Activated effector memory CD4-positive, alpha-beta T cell treated with Interleukin-2 at 50 U/mL for 16 hours (primary cell): ENCODE measurements around the gene KCNG3.

ENCODE experiments used
- DNase-seq: peaks from one replicate; pipeline ENCODE4 v3.0.0-alpha.2; 2020

The KCNG3 gene, protein sequence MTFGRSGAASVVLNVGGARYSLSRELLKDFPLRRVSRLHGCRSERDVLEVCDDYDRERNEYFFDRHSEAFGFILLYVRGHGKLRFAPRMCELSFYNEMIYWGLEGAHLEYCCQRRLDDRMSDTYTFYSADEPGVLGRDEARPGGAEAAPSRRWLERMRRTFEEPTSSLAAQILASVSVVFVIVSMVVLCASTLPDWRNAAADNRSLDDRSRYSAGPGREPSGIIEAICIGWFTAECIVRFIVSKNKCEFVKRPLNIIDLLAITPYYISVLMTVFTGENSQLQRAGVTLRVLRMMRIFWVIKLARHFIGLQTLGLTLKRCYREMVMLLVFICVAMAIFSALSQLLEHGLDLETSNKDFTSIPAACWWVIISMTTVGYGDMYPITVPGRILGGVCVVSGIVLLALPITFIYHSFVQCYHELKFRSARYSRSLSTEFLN

DNA sequence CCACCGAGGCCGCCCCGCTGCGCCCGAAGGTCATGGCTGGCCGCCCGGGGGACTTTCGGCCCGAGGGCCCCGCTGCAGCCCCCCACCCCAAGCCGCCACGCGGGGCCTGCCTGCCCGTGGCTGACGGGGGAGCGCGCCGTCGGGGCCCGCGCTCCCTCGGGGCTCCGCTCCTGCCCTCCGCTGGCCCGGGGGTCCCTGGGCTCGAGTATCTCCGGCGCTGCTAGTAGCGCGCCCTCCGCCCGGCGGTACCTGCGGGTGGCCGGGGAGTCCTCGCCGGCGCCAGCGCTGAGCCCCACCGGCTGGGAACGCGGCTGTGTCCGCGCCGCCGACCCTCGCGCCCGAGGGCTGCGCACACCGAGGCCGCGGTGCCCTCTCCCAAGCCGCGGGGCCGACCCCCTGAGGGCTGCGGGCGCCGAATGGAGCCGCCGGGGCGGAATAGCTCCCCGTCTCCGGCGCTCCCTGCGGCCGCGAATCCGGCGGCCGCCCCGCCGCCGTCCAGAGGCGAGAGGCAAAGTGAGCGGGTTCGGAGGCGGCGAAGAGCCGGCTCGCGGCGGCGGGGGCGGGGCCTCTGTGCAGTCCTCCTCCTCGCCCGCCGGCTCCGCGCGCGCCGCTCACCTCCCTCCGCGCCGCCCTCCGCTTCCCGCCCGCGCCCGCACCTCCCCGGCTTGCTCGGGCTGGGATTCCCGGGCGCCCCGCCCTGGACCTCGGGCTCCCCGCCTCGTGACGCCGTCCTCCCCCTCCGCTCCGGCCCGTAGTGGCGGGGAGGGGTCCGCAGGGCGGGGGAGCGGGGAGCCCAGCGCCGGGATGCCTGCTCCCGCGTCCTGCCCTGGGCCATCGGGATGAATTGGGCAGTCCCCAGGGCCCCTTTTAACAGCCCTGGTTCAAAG, at the start of gene KCNG3:
Gene KCNG3 (minus strand): TSS at position 515 of the 887 bp plus-strand sequence. CDS start 481 bp downstream, at position 34.
- DNase-seq, result peak; percentile 36

DNA sequence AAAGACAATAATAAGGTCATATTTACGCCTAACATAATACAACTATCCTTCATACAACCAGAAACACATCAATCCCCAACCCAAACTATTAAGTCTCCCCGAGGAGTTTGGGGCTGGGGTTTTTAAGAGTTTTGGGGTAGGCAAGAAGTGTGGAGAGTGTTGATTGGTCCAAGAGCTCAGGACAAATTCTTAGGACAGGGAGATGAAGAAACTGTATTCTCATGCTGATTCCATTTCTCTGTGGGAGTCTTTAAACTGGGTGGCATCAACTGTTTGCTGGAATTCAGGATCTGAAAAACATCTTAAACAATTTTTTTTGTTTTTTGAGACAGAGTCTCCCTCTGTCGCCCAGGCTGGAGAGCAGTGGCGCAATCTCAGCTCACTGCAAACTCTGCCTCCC, 49.1 kb upstream of the KCNG3 start:
- no peak for DNase-seq

DNA sequence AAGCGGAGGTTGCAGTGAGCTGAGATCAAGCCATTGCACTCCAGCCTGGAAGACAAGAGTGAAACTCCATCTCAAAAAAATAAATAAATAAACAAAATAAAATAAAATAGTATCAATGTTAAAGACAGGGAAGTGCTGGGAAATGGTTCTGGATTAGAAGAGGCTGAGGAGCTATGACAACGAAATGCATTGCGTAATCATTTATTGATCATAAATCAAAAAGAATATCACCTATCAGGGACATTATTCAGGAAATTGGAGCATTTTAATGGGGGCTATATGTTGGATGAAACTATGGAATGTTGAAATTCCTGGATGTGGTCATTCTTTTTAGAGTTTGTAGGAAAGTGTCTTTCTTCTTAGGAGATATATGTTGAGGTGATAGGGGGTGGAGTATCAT, 43.7 kb upstream of the KCNG3 start:
- no peak for DNase-seq

DNA sequence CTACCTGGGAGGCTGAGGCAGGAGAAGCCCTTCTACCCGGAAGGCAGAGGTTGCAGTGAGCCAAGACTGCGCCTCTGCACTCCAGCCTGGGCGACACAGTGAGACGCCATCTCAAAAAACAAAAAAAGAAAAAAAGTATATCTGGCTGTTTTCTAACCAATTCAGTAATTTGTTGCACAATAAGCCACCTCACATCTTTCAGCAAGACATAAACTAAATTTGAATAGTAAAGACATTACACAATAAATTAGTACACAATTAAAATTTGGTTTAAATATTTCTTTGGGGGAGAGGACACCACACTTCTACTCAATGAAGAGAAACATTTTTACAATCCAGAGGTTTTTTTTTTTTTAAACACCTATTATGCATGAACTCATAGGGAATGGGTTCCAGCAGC, 38.6 kb upstream of the KCNG3 start:
- DNase-seq, result no peak

DNA sequence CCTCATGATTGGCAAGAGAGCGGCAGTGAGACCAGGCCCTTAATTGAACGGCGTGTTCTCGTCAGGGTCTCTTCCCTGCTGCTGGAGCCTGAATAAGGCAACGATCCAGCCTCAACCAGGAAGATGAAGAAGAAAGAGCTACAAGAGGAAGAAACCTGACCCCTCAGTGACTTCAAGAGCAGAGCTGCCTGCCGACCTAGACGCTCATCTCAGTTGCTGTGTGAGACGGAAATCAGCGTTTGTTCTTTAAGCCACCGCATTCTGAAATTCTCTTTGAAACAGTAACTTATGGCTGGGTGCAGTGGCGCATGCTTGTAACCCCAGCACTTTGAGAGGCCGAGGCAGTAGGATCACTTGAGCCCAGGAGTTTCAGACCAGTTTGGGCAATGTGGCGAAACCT, 29.6 kb upstream of the KCNG3 start:
- DNase-seq, result no peak

DNA sequence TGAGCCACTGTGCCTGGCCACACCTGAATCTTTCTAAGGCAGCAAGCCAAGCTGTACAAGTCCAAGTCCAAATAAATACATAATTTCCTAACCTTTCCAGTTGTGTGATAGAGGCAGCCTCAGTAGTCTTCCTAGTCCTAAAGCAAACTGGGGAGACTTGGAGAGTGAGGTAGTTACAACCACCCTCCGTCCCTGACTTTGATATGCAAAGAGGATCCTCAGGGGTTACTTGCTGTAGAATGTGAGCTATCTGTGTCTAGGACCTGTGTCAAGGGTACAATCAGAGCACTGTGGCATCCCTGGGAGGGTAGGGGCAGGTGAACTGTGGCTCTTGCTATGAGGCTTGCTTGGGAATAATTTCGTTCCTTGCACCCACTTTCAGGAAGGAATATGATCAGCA, 28.3 kb upstream of the KCNG3 start:
- no peak for DNase-seq

DNA sequence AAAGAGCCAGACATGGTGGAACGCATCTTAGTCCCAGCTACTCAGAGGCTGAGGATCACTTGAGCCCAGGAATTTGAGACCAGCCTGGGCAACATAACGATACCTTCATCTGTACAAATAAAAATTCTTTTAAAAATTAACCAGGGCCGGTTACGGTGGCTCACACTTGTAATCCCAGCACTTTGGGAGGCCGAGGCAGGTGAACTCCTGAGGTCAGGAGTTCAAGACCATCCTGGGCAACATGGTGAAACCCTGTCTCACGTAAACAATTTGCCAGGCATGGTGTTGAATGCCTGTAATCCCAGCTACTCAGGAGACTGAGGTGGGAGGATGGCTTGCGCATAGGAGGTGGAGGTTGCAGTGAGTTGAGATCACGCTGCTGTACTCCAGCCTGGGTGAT, 25.8 kb upstream of the KCNG3 start:
- no peak for DNase-seq

DNA sequence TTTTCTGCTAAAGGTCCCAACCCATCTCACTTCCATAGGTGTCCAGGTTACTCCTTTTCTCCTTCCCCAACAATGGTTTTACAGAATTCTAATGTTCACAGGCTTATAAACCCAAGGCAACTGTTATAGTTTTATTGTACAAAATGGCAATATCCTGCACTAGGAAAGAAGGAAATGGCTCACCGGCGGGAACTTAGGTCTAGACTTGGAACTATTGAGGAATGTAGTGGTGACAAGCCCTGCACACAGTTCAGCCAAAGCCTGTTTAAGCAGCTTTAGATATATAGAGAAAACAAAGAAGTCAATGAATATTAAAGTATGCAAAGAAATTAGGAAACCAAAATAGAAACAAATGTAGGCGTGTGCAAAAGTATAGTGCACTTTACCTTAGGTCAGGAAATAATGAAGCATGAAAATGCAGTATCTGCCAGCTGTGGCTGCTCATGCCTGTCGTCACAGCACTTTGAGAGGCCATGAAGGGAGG, 22.7 kb upstream of the KCNG3 start:
- DNase-seq, result no peak

DNA sequence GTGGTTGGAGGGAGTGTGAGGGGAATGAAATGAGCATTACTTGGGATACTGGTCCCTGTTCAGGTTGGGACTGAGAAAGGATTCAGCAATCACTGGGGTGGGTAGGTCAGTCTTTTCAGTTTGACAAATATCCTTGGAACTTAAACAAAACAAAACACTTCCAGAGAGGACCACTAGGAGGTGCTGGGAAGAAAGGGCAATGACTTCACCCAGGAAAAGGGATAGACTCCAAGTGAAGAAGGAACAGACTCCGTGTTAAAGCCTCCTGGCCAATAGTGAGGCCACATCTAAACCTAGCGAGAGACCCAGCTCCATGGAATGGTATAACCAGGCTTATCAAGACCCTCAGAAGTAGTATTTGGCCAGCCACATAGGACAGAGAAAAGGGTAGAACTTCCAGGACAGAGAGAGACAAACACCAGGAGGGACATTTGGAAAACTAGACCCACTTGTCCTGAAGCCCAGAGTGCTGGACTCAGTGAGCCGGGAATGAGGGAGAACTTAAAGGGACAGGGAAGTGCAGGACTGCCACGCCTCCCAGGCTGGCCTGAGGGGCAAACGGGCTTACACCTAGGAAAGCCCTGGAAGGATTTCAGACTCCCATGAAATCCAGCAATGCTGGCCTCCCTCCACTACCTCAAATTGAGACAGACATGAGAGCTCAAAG, 19.6 kb upstream of the KCNG3 start:
- no peak for DNase-seq

DNA sequence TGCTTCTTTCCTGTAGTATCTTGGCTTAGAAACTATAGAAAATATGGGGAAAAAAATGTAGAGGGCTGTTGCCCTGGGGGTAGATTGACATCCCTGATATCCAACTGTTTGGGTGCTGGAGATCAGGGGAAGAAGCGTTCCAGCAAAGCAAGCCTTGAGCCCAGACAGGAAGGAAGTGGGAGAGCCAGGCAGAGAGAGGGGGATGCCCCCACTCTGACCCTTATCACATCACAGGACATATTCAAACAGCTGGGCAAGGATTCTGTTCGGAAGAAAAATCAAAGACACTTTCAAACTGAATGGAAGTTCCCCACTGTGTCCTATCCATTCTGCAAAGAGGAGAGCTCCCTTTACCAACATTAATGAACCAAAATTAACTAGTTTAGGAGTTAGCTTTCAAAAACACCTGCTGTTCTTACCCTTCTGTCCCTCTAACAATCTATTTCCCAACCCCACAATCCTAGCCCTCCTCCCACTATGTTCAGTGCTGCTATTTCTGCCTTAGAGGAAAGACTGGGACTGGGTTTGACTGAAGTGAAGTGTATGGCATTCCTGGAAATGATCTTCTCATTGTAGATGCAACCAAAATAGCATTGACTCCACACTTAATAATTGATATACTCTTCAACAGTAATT, 16.9 kb upstream of the KCNG3 start:
- no peak for DNase-seq

DNA sequence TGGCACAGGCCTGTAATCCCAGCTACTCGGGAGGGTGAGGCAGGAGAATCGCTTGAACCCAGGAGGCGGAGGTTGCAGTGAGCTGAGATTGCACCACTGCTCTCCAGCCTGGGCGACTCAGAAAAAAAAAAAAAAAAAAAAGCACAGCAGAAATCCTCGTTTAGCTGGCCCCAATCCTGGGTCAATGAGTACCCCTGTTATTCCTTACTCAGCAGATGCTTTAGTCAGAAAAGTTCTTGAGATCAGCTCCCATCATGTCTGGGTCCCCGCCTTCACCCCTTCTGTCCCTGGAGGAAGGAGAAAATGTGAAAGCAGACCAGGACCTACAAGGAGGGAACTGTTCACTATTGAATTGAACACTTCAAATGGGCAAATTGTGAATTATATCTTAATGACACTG, 16.4 kb upstream of the KCNG3 start:
- DNase-seq, result no peak

DNA sequence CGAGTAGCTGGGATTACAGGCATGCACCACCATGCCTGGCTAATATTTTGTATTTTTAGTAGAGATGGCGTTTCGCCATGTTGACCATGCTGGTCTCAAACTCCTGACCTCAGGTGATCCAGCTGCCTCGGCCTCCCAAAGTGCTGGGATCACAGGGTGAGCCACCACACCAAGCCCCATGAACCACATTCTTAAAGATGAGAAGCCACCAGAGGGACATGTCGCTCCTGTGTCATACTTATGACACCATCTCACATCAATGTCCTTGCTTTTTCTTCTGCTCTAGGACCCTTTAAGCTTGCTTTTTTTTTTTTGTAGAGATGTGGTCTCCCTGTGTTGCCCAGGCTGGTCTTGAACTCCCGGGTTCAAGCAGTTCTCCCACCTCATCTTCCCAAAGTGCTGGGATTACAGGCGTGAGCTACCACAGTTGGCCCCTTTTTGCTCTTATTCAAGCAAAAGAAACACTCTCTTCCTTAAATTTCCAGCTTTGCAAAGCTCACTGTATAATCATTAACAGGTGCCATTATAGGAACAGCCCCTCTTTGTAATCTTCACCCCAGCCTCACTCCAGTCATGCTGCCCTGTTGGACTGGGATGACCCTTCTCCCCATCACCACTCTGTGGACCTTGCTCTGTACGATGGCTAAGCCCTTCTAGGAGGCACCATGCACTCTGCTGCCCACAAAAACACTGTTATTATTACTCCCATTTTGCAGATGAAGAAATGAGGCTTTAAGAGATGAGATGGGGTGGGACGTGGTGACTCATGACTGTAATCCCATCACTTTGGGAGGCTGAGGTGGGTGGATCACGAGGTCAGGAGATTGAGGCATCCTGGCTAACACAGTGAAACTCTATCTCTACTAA, 10.8 kb upstream of the KCNG3 start:
- no peak for DNase-seq

DNA sequence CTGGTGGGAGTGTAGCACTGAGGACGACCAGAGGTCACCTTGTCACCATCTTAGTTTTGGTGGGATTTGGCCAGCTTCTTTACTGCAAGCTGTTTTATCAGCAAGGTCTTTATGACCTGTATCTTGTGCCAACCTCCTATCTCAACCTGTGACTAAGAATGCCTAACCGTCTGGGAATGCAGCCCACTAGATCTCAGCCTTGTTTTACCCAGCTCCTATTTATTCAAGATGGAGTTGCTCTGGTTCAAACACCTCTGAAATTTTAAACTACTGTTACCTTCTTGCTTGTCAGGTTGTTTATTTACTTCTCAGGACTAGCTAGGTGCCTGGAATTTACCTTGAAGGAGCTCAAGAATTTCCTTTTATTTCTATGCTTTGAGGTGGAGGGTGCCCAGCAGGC, 9.5 kb upstream of the KCNG3 start:
- no peak for DNase-seq

DNA sequence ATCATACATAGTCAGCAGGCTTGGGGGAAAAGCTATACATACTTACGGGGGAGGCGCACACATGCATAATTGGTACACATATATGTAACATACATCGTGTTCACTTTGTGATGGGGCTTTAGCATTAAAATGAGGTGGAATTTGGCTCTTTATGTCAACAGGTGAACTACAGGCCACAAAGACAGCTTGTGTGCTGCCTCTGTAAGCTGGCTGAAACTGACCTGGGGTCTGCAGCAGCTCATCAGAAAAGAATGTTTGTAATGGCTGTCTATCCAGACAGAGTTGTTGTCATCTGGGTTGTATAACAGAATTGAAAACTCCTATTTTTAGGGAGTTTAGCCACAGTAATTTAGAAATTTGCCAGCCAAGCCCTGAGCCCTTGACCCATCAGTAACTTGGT, 4.7 kb upstream of the KCNG3 start:
- no peak for DNase-seq

DNA sequence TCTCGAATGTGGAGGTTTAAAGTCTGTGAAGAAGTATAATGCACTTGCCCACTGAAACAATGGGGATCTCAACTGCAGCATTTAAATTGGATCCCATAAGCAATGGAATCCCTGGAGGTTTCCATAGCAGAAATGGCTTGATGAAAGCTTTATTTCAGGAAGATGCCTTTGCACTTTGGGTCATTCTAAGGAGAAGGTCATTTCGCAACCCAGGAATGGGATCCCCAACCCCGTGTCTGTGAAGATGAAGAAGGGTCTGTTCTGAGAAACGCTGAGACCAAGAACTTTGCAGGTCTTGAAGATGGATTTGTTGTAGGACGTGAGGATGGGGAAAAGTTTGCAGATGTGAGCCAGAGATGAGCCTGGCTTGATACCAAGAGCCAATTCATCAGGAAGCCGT, 1.8 kb upstream of the KCNG3 start:
- DNase-seq, result no peak

DNA sequence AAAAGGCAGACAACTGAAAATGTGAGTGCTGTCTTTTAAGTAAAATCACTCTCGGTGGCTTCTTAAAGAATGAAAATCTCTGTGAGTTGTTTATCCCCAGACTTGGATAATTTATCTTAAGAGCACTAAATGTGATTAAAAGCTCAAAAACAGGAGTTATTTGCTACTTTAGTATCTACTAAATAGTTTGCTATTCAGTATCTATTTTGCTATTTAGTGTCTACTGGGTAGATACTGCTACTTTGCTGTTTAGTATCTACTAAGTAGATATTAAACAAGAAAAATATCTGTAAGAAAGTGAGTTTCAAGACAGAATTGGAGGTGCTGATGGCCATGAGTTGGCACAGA, 1.4 kb upstream of the KCNG3 start:
- DNase-seq, result no peak

DNA sequence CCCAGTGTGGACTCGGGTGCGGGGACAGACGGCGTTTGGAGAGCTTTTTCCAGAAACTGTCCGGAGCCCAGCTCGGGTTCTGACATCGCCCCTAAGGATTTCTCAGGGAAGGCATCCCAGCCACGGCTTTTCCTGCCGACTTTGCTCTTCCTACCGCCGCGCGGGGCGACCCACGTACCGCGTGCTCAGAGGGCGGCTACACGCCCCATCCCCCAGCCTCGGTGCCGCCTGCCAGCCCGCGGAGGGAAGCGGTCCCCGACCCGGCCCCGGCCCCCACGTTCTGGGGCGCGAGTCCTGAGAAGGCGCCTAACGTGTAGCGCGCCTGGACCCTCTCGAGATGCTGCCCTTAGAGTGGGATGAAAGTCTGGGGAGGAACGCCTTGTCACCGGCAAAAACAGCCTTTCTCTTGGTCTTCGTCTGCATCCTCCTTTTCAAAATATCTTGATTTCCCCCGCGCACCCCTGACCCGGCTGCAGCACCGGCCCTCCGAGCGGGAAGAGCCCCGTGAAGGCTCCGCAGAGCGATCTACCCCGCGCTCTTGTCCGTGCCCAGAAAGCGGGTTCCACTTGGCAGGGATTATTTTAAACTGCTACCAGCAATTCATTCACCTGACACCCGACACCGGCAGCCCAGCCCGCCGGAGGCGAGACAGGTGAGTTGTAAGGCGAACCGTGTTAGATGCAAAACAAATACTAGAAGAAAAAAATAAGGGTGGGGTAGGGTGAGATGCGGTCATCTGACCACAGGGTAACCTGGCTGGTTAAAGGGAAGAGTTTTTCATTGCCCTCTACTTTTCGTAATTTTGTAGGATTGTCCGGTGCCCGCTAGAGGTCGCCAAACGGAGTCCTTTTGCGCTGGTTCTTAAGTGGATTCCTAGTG, 812 bp upstream of the KCNG3 start:
- DNase-seq, result peak; percentile 65

DNA sequence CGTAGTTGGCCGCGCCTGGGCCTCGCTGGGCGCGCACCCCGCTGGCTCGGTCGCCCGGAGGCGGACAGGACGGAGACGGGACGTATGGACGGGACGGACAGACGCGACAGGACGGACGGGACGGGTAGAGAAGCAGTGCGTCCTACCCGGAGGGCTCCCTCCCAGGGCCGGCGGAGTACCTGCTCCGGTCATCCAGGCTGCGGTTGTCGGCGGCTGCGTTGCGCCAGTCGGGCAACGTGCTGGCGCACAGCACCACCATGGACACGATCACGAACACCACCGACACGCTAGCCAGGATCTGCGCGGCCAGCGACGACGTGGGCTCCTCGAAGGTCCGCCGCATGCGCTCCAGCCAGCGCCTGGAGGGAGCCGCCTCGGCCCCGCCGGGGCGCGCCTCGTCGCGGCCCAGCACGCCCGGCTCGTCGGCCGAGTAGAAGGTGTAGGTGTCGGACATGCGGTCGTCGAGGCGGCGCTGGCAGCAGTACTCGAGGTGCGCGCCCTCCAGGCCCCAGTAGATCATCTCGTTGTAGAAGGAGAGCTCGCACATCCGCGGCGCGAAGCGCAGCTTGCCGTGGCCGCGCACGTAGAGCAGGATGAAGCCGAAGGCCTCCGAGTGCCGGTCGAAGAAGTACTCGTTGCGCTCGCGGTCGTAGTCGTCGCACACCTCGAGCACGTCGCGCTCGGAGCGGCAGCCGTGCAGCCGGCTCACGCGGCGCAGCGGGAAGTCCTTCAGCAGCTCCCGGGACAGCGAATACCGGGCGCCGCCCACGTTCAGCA, 903 bp downstream of the KCNG3 start:
- peak; percentile 3 for DNase-seq

DNA sequence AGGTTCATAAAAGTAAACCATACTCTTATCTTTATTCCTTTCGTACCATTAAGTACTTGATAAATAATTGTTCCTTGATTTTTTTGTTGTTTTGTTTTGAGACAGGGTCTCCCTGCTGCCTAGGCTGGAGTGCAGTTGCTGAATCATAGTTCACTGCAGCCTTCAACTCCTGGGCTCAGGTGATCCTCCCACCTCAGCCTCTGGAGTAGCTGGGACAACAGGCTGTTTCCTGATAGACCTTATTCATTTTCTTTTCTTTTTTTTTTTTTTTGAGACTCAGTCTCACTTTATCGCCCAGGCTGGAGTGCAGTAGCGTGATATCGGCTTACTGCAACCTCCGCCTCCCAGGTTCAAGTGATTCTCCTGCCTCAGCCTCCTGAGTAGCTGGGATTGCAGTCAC, 5.5 kb downstream of the KCNG3 start:
- no peak for DNase-seq
